ENCODE measurements around the gene GAREM1.

The GAREM1 gene

GRCh38 chr18:32459361-32460101 is 11.2 kb downstream of the GAREM1 start:
- no peak for DNase-seq (ENCODE audit: low read depth, low spot score)

- DNase-seq (ENCODE audit: low read depth, low spot score), result no peak
These were observed 15.3 kb downstream of the GAREM1 start for GRCh38 chr18:32455361-32455760.

- DNase-seq (ENCODE audit: low read depth, low spot score), result no peak
These were observed 16.1 kb downstream of the GAREM1 start for GRCh38 chr18:32454593-32454992.

- DNase-seq (ENCODE audit: low read depth, low spot score), result no peak
These were observed 19.8 kb downstream of the GAREM1 start for GRCh38 chr18:32450874-32451273.

GRCh38 chr18:32450026-32450691 is 20.5 kb downstream of the GAREM1 start:
- DNase-seq (ENCODE audit: low read depth, low spot score), result no peak

- DNase-seq (ENCODE audit: low read depth, low spot score), result no peak
These were observed 23.9 kb downstream of the GAREM1 start for GRCh38 chr18:32446780-32447179.

GRCh38 chr18:32445846-32446245 is 24.8 kb downstream of the GAREM1 start:
- no peak for DNase-seq (ENCODE audit: low read depth, low spot score)

GRCh38 chr18:32443706-32444215 is 26.9 kb downstream of the GAREM1 start:
- no peak for DNase-seq (ENCODE audit: low read depth, low spot score)

- DNase-seq (ENCODE audit: low read depth, low spot score), result no peak
These were observed 27.5 kb downstream of the GAREM1 start for GRCh38 chr18:32443033-32443705.

- no peak for DNase-seq (ENCODE audit: low read depth, low spot score)
These were observed 28.1 kb downstream of the GAREM1 start for GRCh38 chr18:32442575-32442974.

GRCh38 chr18:32441533-32441932 is 29.1 kb downstream of the GAREM1 start:
- no peak for DNase-seq (ENCODE audit: low read depth, low spot score)

- no peak for DNase-seq (ENCODE audit: low read depth, low spot score)
These were observed 30.2 kb downstream of the GAREM1 start for GRCh38 chr18:32440518-32440917.

- peak; percentile 15 for DNase-seq (ENCODE audit: low read depth, low spot score)
These were observed 30.9 kb downstream of the GAREM1 start for GRCh38 chr18:32439802-32440201.

GRCh38 chr18:32439241-32439640 is 31.4 kb downstream of the GAREM1 start:
- DNase-seq (ENCODE audit: low read depth, low spot score), result no peak

GRCh38 chr18:32438173-32438572 is 32.5 kb downstream of the GAREM1 start:
- no peak for DNase-seq (ENCODE audit: low read depth, low spot score)

- DNase-seq (ENCODE audit: low read depth, low spot score), result no peak
These were observed 33.4 kb downstream of the GAREM1 start for GRCh38 chr18:32437100-32437834.

- no peak for DNase-seq (ENCODE audit: low read depth, low spot score)
These were observed 34.8 kb downstream of the GAREM1 start for GRCh38 chr18:32435631-32436500.

- DNase-seq (ENCODE audit: low read depth, low spot score), result no peak
These were observed 38.9 kb downstream of the GAREM1 start for GRCh38 chr18:32431753-32432152.

GRCh38 chr18:32429402-32429801 is 41.3 kb downstream of the GAREM1 start:
- no peak for DNase-seq (ENCODE audit: low read depth, low spot score)

- DNase-seq (ENCODE audit: low read depth, low spot score), result no peak
These were observed 43.4 kb downstream of the GAREM1 start for GRCh38 chr18:32427084-32427900.
